ENCODE measurements around the gene GRAMD2A.

Gene GRAMD2A

GRCh38 chr15:72216079-72216478 lies 18.5 kb upstream of the GRAMD2A start:
- no peak for DNase-seq

GRCh38 chr15:72207558-72208085 lies 10.0 kb upstream of the GRAMD2A start:
- no peak for DNase-seq

GRCh38 chr15:72206677-72207000 lies 9.1 kb upstream of the GRAMD2A start:
- DNase-seq, result no peak

GRCh38 chr15:72205896-72206676 lies 8.5 kb upstream of the GRAMD2A start:
- no peak for DNase-seq

- DNase-seq, result no peak
Observed at GRCh38 chr15:72205273-72205672, 7.7 kb upstream of the GRAMD2A start.

GRCh38 chr15:72203507-72203837 lies 5.9 kb upstream of the GRAMD2A start:
- DNase-seq, result no peak

GRCh38 chr15:72202801-72203506 lies 5.4 kb upstream of the GRAMD2A start:
- no peak for DNase-seq

- DNase-seq, result no peak
Observed at GRCh38 chr15:72202302-72202701, 4.7 kb upstream of the GRAMD2A start.

GRCh38 chr15:72201391-72201921 lies 3.9 kb upstream of the GRAMD2A start:
- DNase-seq, result no peak

- DNase-seq, result no peak
Observed at GRCh38 chr15:72200395-72201237, 3.0 kb upstream of the GRAMD2A start.

- peak; percentile 68 for DNase-seq
Observed at GRCh38 chr15:72199721-72200212, 2.2 kb upstream of the GRAMD2A start.

- no peak for DNase-seq
Observed at GRCh38 chr15:72199205-72199515, 1.6 kb upstream of the GRAMD2A start.

GRCh38 chr15:72198356-72199204 lies 993 bp upstream of the GRAMD2A start:
- no peak for DNase-seq

GRCh38 chr15:72197041-72197459 lies 537 bp downstream of the GRAMD2A start:
- DNase-seq, result no peak

- no peak for DNase-seq
Observed at GRCh38 chr15:72196409-72197040, 1.1 kb downstream of the GRAMD2A start.

GRCh38 chr15:72195101-72195511 lies 2.5 kb downstream of the GRAMD2A start:
- no peak for DNase-seq

GRCh38 chr15:72193836-72194396 lies 3.7 kb downstream of the GRAMD2A start:
- DNase-seq, result no peak

- DNase-seq, result no peak
Observed at GRCh38 chr15:72192416-72192815, 5.2 kb downstream of the GRAMD2A start.

- DNase-seq, result no peak
Observed at GRCh38 chr15:72189250-72189902, 8.2 kb downstream of the GRAMD2A start.

- DNase-seq, result no peak
Observed at GRCh38 chr15:72184165-72184811, 13.3 kb downstream of the GRAMD2A start.

All from stimulated activated CD4-positive, alpha-beta T cell treated with anti-CD3 and anti-CD28 coated beads, Interleukin-4, amount 100 ng/mL, for 1 hour (primary cell).